Activated CD4-positive, alpha-beta memory T cell treated with anti-CD3 and anti-CD28 coated beads for 36 hours (primary cell): ENCODE data around the gene EIF3A. TPM values are rescaled to one million over a fixed set of nuclear protein-coding genes. Genes with fewer than 3 reads are reported as not detected.

Source experiments
- CTCF ChIA-PET: fragments of 350-600 bp; sonication (Branson Sonifier 250); formaldehyde crosslinking; loops from one replicate; lab custom pipeline; 2021; ENCODE audit warnings: antibody characterized with exemption, inconsistent platforms; lab: Charles Lee
- POLR2A ChIA-PET: fragments of 350-600 bp; sonication (Branson Sonifier 250); formaldehyde crosslinking; loops from one replicate; lab custom pipeline; 2021; ENCODE audit warnings: antibody characterized with exemption; lab: Charles Lee
- DNase-seq: peaks from one replicate; pipeline ENCODE4 v3.0.0-alpha.2; 2020
- H3K27ac Mint-ChIP-seq: one replicate; pipeline ENCODE4 v1.8.0; 2021; ENCODE audit warnings: mixed read lengths
- H3K27me3 Mint-ChIP-seq: one replicate; pipeline ENCODE4 v1.8.0; 2021; ENCODE audit warnings: mixed read lengths
- H3K36me3 Mint-ChIP-seq: one replicate; pipeline ENCODE4 v1.8.0; 2021; ENCODE audit warnings: mixed read lengths
- H3K4me1 Mint-ChIP-seq: one replicate; pipeline ENCODE4 v1.8.0; 2021; ENCODE audit warnings: low read depth, mixed read lengths
- H3K4me3 Mint-ChIP-seq: one replicate; pipeline ENCODE4 v1.8.0; 2021; ENCODE audit warnings: mild to moderate bottlenecking, mixed read lengths
- H3K9me3 Mint-ChIP-seq: one replicate; pipeline ENCODE4 v1.8.0; 2021; ENCODE audit warnings: mixed read lengths
- intact Hi-C: fragments of 100-400 bp; cut with micrococcal nuclease; formaldehyde crosslinking; loops from one replicate; pipeline ENCODE4 v1.15.1; 2023
- total RNA-seq, 2 experiments: library from RNA; stranded (reverse); gene quantifications; one replicate each; pipeline ENCODE4 v1.2.3, GENCODE V29; 2021

Gene EIF3A
- total RNA-seq, 2 experiments from 2014 or later = 143 to 148 TPM

- Mint-ChIP-seq H3K36me3 (no peaks in the 10 kb centered on the region), H3K27me3 (no peaks in the 10 kb centered on the region), H3K4me3 (no peak overlapping the region), H3K27ac (no peak overlapping the region), H3K4me1 (no peaks in the 10 kb centered on the region), H3K9me3 (no peaks in the 10 kb centered on the region)
- intact Hi-C loops = loop anchor here (10.0 kb wide), 2 partner anchors 269 to 459 kb away; partner anchors contain the start of gene CACUL1
- DNase-seq = no peak
- ChIA-PET POLR2A (no interaction called here), CTCF (no interaction called here)
Observed at GRCh38 chr10:119023553-119023868, 57.1 kb downstream of the EIF3A start.

- intact Hi-C loops = loop anchor here (10.0 kb wide), 2 partner anchors 268 to 458 kb away; partner anchors contain the start of gene CACUL1
- no peaks in the 10 kb centered on the region for H3K4me1 Mint-ChIP-seq
Observed at GRCh38 chr10:119022846-119023552, 57.6 kb downstream of the EIF3A start.

GRCh38 chr10:119020627-119020946 lies 60.0 kb downstream of the EIF3A start:
- Mint-ChIP-seq H3K9me3 (no peaks in the 10 kb centered on the region), H3K4me1 (no peaks in the 10 kb centered on the region), H3K36me3 (no peaks in the 10 kb centered on the region), H3K27me3 (peaks cover 3% of the 10 kb centered on the region), H3K4me3 (no peak overlapping the region), H3K27ac (no peak overlapping the region)
- ChIA-PET POLR2A (no interaction called here), CTCF (no interaction called here)
- peak; percentile 48 for DNase-seq
- intact Hi-C loops = loop anchor here (10.0 kb wide), 2 partner anchors 266 to 456 kb away; partner anchors contain the start of gene CACUL1

More at GRCh38 chr10:119022846-119023552, 57.6 kb downstream of the EIF3A start:
- ChIA-PET CTCF (interaction anchor here (1.4 kb wide), 1 partner anchor 12 kb away, joined by 3 read pairs; no protein-coding TSS in a partner anchor), POLR2A (no interaction called here)
- DNase-seq = no peak
- peaks cover 3% of the 10 kb centered on the region for H3K27me3 Mint-ChIP-seq
- no peak overlapping the region for H3K27ac Mint-ChIP-seq
- no peaks in the 10 kb centered on the region for H3K36me3 Mint-ChIP-seq
- no peaks in the 10 kb centered on the region for H3K9me3 Mint-ChIP-seq
- H3K4me3 Mint-ChIP-seq = no peak overlapping the region

GRCh38 chr10:119007211-119007574 lies 73.4 kb downstream of the EIF3A start:
- Mint-ChIP-seq H3K36me3 (no peaks in the 10 kb centered on the region), H3K4me3 (no peak overlapping the region), H3K4me1 (no peaks in the 10 kb centered on the region), H3K27ac (no peak overlapping the region), H3K9me3 (no peaks in the 10 kb centered on the region), H3K27me3 (peaks cover 6% of the 10 kb centered on the region)
- DNase-seq = no peak
- ChIA-PET POLR2A (no interaction called here), CTCF (no interaction called here)
- intact Hi-C loops = no loop called here

DNA sequence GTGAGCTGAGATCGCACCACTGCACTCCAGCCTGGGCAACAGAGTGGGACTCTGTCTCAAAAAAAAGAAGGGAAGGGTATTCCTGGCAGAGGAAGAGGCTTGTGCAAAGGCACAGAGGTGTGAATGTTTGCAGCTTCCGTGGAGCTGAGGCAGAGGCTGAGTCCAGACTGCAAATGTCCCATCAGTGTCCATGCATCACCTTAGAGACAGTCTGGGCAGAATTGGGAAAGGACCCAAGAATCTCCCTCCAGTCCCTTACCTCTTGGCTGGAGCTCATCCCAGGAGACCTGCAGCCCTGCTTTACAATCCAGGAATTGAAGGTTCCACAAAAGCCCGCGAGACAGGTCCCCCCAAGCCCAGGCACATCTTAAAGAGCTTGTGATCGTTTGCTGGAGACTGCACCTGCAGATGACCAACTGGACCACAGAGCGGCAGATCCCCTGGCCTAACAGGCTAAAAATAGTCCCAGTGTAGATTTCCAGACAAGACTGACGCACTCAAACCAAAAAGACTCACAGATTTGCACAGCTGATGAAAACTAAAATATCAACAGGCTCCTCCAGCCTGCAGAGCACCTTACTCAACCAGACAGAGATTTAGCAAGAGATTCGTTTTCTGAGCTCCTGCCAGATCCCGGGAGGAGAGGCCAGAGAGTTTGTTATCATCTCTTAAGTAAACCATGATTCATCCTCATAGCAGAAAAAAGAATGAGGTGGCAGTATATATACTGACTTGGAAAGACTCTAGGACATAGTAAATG lies 74.0 kb downstream of the EIF3A start:
- H3K27me3 Mint-ChIP-seq = peaks cover 6% of the 10 kb centered on the region
- no peaks in the 10 kb centered on the region for H3K36me3 Mint-ChIP-seq
- H3K9me3 Mint-ChIP-seq = no peaks in the 10 kb centered on the region
- ChIA-PET CTCF (no interaction called here), POLR2A (no interaction called here)
- intact Hi-C loops = no loop called here
- DNase-seq = no peak
- no peaks in the 10 kb centered on the region for H3K4me1 Mint-ChIP-seq
- H3K27ac Mint-ChIP-seq = no peak overlapping the region
- H3K4me3 Mint-ChIP-seq = no peak overlapping the region

- H3K4me3 Mint-ChIP-seq = no peak overlapping the region
- DNase-seq = no peak
- no peaks in the 10 kb centered on the region for H3K9me3 Mint-ChIP-seq
- ChIA-PET POLR2A (no interaction called here), CTCF (no interaction called here)
- H3K27me3 Mint-ChIP-seq = peaks cover 1% of the 10 kb centered on the region
- no peaks in the 10 kb centered on the region for H3K36me3 Mint-ChIP-seq
- H3K4me1 Mint-ChIP-seq = no peaks in the 10 kb centered on the region
- intact Hi-C loops = no loop called here
- H3K27ac Mint-ChIP-seq = no peak overlapping the region
Observed at GRCh38 chr10:119005362-119006043, 75.1 kb downstream of the EIF3A start.

GRCh38 chr10:119003572-119004289 lies 76.9 kb downstream of the EIF3A start:
- H3K27me3 Mint-ChIP-seq = peaks cover 3% of the 10 kb centered on the region
- ChIA-PET POLR2A (no interaction called here), CTCF (interaction anchor here (0.6 kb wide), 1 partner anchor 15 kb away, joined by 3 read pairs; no protein-coding TSS in a partner anchor)
- no peaks in the 10 kb centered on the region for H3K4me1 Mint-ChIP-seq
- no peaks in the 10 kb centered on the region for H3K9me3 Mint-ChIP-seq
- DNase-seq = no peak
- no peak overlapping the region for H3K27ac Mint-ChIP-seq
- H3K4me3 Mint-ChIP-seq = no peak overlapping the region
- H3K36me3 Mint-ChIP-seq = no peaks in the 10 kb centered on the region
- intact Hi-C loops = no loop called here

DNA sequence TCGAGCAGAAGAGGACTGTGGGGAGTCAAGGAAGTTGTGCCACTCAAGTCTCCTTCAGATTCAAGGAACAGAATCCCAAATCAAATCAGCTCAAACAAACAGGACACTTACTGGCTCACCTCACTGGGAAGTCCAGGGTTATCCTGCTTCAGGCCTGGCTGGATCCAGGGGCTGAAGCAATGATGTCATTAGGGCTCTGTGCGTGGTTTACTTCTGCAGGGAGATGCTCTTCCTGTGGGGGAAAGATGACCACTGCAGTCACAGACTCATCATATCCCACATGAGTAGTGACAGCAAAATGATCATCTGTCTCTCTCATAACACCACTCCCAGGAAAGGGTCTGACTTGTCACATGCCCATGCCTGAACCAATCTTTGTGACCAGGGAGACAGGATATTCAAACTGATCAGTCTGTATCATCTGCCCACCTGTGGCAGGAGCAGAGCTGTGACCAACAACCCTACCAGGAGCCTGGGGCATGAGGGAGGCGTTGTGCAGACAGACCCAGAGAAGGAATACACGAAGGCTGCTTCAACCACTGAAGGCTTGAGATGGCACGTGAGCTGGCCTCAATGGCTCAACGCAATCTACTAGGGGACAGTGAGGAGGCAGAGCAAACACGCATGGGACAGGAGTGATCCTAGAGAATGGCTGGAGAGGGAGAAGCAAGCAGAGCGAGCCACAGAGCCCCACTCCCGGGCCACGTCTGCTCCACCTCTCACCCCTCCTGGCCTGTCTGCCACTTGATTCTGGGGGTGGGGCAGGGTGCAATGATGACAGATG lies 78.7 kb downstream of the EIF3A start:
- POLR2A ChIA-PET = no interaction called here

GRCh38 chr10:118998183-118998582 lies 82.4 kb downstream of the EIF3A start:
- no peak for DNase-seq
- Mint-ChIP-seq H3K27ac (no peak overlapping the region), H3K4me1 (no peaks in the 10 kb centered on the region), H3K27me3 (peaks cover 2% of the 10 kb centered on the region), H3K4me3 (no peak overlapping the region), H3K36me3 (no peaks in the 10 kb centered on the region), H3K9me3 (no peaks in the 10 kb centered on the region)
- intact Hi-C loops = no loop called here
- ChIA-PET CTCF (no interaction called here), POLR2A (no interaction called here)

More for the DNA sequence above, 78.7 kb downstream of the EIF3A start:
- Mint-ChIP-seq H3K27ac (no peak overlapping the region), H3K4me3 (no peak overlapping the region), H3K4me1 (no peaks in the 10 kb centered on the region), H3K9me3 (no peaks in the 10 kb centered on the region), H3K27me3 (peaks cover 3% of the 10 kb centered on the region), H3K36me3 (no peaks in the 10 kb centered on the region)
- no peak for DNase-seq
- CTCF ChIA-PET = no interaction called here
- intact Hi-C loops = no loop called here

GRCh38 chr10:118997379-118997778 lies 83.2 kb downstream of the EIF3A start:
- peaks cover 2% of the 10 kb centered on the region for H3K27me3 Mint-ChIP-seq
- POLR2A ChIA-PET = no interaction called here
- H3K36me3 Mint-ChIP-seq = no peaks in the 10 kb centered on the region
- no peak overlapping the region for H3K27ac Mint-ChIP-seq
- H3K4me3 Mint-ChIP-seq = no peak overlapping the region
- DNase-seq = no peak
- CTCF ChIA-PET = no interaction called here
- H3K9me3 Mint-ChIP-seq = no peaks in the 10 kb centered on the region
- intact Hi-C loops = no loop called here
- no peaks in the 10 kb centered on the region for H3K4me1 Mint-ChIP-seq

GRCh38 chr10:118995739-118996138 lies 84.9 kb downstream of the EIF3A start:
- intact Hi-C loops = no loop called here
- H3K4me1 Mint-ChIP-seq = no peaks in the 10 kb centered on the region
- no peaks in the 10 kb centered on the region for H3K36me3 Mint-ChIP-seq

More at GRCh38 chr10:118995739-118996138, 84.9 kb downstream of the EIF3A start:
- peaks cover 2% of the 10 kb centered on the region for H3K27me3 Mint-ChIP-seq
- no peak overlapping the region for H3K27ac Mint-ChIP-seq
- no peak for DNase-seq
- H3K4me3 Mint-ChIP-seq = no peak overlapping the region
- H3K9me3 Mint-ChIP-seq = no peaks in the 10 kb centered on the region
- POLR2A ChIA-PET = no interaction called here
- CTCF ChIA-PET = no interaction called here
